GM21717 (cell line): ENCODE measurements around the gene RNF168.
"Not testable (repeated sequence)": the region's sequence is repeated elsewhere in the genome, so short reads cannot be mapped to it uniquely, and the experiment has no call there.

Experiments
- ATAC-seq: cut with Tn5 transposase; IDR thresholded peaks from one replicate; pipeline ENCODE4 v1.9.1; 2021; ENCODE audit warnings: mild to moderate bottlenecking, moderate library complexity; ENCODE audit not compliant: unreplicated experiment

Gene RNF168

DNA sequence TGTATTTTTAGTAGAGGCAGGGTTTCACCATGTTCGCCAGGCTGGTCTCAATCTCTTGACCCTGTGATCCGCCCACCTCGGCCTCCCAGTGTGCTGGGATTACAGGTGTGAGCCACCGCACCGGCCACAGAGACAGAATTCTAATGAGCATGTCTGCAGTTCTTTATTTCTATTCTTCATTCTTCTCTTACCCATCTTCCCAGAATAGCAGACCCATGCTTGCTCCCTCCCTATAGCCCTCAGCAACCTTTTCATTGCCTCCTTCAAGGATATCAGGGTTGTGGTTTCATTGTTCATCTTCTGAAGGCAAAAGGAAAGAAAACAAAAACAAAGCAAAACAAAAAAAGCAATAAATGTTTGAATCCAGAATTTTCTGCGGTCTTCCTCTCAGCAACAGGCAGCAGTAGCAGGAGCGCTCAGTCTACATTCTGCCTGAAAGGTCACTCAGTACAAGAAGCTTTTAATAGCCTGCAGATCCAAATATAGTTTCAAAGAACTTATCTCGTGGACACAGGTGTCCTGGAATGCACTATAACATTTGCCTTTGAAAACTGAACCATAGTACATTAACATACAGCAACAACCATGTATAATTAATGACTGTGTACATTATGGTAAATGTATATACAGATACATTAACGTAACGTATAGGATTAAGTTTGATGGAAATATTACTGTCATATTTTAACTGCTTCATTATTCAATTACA, 11.5 kb upstream of the RNF168 start, which contains the start of gene SMCO1:
TSS of gene SMCO1 (minus strand) at position 434 of the 709 bp plus-strand sequence. CDS start at position 297, 137 bp downstream.
- no peak for ATAC-seq

DNA sequence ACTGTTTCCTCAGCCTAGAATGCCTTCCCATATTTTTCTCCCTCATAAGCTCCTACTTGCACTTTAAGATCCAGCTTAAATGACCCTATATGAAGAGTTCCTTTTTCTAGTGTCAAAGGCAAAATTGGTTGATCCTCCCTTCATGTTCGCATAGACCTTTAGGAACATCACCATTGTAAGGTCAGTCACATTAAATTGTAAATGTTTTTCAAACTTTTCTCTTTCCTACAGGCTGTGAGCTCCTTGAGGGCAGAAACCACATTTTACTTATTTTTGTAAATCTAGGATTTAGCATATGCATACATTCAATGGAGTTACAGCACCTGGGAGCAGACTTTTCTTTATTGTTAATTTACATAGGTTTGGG, 10.8 kb upstream of the RNF168 start:
- ATAC-seq, result no peak

DNA sequence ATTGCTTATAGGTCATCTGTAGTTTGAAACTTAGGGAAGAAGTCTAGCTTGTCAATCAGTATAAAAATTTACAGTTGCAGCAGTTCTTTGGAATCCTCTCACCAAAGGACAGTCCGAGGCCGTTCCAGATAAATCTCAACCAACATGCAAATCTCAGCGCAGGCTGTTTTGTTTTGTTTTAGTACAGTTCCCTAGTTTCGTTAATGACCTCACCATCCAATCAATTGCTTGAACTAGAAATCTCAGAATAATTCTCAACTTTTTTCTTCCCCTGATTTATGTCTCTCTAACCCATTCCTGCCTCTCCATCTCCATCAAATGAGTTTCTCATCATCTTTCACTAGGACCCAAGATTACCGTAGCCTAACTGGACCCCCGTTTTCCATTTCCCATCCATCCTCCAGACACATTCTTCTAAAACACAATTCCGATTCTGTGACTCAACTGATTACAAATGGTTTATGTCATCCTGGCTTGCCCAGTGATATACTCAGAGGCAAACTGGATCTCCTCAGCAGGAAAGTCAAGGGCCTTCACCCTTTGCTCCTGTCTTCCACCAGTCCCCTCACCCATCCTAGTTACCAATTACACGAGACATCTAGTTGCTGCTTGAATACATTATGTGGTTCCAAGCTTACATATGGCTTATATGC, 10.3 kb upstream of the RNF168 start:
- no peak for ATAC-seq

DNA sequence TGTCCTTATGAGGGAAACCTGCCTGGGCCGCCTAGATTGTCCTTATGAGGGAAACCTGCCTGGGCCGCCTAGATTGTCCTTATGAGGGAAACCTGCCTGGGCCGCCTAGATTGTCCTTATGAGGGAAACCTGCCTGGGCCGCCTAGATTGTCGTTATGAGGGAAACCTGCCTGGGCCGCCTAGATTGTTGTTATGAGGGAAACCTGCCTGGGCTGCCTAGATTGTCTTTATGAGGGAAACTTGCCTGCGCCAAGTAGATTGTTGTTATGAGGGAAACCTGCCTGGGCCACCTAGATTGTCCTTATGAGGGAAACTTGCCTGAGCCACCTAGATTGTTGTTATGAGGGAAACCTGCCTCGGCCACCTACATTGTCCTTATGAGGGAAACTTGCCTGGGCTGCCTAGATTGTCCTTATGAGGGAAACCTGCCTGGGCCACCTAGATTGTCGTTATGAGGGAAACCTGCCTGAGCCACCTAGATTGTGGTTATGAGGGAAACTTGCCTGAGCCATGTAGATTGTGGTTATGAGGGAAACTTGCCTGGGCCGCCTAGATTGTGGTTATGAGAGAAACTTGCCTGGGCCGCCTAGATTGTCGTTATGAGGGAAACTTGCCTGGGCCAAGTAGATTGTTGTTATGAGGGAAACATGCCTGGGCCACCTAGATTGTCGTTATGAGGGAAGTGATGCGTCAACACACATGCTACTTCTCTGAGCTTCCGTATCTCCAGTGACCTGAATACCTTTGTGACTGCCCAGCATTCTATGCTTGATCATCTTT, 8.3 kb upstream of the RNF168 start:
- not testable (repeated sequence) for ATAC-seq

DNA sequence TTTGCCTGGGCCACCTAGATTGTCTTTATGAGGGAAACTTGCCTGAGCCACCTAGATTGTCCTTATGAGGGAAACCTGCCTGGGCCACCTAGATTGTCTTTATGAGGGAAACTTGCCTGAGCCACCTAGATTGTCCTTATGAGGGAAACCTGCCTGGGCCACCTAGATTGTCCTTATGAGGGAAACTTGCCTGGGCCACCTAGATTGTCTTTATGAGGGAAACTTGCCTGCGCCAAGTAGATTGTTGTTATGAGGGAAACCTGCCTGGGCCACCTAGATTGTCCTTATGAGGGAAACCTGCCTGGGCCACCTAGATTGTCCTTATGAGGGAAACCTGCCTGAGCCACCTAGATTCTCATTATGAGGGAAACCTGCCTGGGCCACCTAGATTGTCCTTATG, 7.5 kb upstream of the RNF168 start:
- not testable (repeated sequence) for ATAC-seq

DNA sequence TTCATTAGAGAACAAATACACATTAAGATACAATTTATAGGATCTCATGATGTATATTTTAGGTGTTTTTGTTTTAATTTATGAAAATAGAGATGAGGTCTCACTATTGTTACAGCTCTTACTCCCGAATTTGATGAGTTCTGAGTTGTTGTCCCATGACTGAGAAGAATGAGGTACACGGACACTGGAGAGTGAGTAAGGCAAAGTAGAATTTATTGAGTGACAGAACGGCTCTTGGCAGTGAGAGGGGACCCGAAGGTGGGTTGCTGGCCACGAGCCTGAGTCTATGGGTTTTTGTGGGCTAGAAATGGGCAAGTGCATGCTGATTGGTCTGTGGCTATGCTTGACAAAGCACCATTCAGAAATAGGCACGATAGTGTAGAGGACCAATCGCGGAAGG, 3.1 kb upstream of the RNF168 start:
- no peak for ATAC-seq

DNA sequence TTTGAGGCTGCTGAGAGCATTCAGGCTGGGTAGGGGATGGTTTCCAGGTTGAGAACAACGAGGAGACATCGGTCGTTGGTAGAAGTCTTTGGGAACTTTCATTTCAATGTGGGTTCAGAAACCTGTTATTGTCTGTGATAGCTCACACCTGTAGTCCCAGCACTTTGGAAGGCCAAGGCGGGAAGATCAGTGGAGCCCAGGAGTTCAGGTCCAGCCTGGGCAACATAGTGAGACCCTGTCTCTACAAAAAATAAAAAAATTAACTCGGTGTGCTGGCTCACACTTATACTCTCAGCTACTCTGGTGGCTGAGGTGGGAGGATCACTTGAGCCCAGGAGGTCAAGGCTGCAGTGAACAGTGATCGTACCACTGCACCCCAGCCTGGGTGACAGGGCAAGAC, 988 bp upstream of the RNF168 start:
- ATAC-seq, result no peak

DNA sequence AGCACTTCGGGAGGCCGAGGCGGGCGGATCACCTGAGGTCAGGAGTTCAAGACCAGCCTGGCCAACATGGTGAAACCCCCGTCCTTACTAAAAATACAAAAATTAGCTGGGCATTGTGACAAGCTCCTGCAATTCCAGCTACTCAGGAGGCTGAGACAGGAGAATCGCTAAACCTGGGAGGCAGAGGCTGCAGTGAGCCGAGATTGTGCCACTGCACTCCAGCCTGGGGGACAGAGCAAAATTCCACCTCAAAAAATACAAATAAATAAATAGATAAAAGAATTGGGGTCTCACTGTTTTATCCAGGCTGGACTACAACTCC, 470 bp upstream of the RNF168 start:
- ATAC-seq, result not testable (repeated sequence)

DNA sequence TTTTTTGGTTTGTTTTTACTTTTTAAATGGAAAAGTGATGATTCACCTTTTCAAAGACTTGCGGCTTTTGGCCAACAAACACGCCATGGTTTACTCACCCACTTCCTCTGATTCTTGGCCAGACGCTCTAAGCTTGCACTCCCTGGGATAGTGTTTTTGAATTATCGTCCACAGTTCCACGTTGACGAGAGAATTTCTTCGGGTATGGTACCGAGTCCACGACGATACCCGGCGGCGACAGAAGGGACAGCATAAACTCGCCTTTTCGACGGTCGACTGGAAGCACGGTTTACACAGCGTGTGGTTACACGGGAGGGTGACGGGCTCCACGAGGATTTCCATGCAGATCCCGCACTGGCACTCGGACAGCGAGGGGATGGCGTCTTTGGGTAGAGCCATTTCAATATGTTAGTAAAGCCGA, 783 bp downstream of the RNF168 start:
- peak; percentile 3 for ATAC-seq

DNA sequence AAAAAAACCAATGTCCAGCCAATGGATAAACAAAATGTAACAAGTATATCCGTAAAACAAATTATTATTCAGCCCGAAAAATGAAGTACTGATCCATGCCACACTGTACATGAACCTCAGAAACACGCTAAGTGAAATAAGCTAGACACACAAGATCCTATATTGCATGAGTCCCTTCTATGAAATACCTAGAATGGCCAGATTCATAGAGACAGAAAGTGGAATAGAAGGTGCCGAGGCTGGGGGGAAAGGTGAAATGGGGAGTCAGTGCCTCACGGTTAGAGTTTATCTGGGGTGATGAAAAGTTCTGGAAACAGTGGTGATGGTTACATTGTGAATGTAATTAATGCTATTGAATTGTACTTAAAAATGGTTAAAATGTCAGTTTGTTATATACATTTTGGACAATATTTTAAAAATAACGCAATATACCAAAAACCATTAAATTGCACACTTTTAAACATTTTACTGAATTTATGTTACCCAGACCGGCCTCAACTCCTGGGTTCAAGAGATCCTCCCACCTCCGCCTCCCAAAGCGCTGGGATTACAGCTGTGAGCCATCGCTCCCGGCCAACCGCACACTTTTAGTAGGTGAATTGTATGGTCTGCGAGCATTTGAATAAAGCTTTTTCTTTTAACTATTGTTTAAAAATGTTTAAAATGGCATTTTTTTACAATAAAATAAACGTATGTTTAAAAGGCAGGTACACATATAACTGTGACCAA, 2.1 kb downstream of the RNF168 start:
- ATAC-seq, result no peak

DNA sequence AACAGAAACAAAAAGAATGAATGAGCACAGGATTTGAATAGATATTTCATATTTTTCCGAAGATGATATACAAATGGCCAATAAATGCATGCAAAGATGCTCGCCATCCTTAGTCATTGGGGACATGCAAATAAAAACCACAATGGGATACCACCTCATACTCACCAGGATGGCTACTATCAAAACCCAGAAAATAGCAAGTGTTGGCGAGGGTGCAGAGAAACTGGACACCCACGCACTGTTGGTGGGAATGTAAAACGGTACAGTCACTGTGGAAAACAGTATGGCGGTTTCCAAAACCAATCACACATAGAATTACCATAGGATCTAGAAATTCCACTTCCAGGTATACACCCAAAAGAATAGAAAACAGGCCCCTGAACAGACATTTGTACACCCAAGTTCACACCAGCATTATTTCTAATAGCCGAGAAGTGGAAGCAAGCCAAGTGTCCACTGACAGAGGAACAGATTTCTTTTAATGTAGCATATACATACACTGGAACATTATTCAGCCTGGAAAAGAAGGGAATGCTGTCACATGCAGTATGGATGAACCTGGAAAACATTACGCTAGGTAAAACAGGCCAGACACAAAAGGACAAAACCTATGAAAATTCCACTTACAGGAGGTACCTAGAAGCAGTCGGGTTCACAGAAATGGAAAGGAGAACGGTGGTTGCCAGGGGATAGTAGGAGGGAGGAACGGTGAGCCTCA, 3.6 kb downstream of the RNF168 start:
- no peak for ATAC-seq

DNA sequence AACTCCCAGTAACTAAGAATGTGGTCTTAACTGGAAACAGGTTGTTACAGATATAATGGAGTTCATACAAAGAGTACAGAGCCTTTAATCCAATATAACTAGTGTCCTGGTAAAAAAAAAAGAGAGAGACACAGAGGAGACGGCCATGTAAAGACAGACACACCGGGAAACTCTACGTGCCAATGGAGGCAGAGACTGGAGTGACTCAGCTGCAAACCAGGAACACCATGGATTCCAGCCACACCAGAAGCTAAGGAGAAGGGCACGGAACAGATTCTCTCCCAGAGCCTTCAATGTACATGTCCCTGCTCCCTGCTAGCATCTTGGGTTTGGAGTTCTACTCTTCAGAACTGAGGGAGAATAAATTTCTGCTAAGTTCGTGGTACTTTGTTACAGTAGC, 4.5 kb downstream of the RNF168 start:
- no peak for ATAC-seq

DNA sequence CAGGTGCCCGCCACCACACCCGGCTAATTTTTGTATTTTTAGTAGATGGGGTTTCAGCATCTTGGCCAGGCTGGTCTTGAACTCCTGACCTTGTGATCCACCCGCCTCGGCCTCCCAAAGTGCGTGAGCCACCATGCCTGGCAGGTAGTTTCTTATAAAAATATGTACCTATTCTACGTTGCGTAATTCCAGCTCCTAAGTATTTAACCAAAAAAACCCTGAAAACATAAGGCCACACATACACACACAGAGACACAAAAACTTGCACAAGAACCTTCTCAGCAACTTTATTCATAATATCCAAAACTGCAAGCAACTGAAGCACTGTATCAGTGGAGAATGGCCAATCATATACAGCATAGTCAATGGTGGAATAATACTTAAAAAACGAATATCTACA, 5.3 kb downstream of the RNF168 start:
- no peak for ATAC-seq

DNA sequence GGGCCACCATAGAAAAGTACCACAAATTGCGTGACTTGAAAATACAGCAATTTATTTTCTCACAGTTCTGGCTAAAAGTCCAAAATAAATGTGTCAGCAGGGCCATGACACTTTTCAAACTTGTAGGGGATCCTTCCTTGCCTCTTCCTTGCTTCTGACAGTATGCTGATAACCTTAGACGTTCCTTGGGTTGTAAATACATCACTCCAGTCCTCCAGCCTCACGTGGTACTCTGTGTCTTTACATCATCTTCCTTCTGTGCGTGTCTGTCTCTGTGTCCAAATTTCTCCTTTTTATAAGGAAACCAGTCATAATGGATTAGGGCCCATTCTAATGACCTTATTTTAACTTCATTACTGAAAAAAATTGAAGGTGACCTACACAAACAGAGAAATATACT, 7.4 kb downstream of the RNF168 start:
- no peak for ATAC-seq

DNA sequence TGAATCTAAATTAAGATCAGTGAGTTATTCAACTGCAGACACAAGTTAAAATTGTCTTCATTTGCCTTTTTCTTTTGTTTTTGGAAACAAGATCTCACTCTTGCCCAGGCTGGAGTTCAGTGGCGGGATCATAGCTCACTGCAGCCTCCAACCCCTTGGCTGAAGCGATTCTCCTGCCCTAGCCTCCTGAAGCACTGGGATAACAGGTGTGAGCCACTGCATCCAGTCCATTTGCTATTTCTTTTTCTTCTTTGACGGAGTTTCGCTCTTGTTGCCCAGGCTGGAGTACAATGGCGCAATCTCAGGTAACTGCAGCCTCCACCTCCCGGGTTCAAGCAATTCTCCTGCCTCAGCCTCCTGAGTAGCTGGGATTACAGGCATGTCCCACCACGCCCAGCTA, 10.3 kb downstream of the RNF168 start:
- ATAC-seq, result no peak

DNA sequence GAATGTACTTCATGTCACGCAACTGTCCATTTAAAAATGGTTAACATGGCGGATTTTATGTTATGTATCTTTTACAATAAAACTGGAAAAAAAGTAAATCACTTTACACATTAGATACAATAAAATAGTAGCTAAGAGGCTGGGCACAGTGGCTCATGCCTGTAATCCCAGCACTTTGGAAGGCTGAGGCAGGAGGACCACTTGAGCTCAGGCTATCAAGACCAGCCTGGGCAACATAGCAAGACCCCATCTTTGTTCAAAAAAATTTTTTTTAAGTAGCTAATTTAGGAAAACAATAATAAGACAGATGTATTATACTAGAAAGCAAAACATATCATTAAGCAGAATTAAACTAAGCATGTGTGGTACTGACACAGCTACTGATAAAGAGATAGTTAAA, 11.5 kb downstream of the RNF168 start:
- ATAC-seq, result no peak

DNA sequence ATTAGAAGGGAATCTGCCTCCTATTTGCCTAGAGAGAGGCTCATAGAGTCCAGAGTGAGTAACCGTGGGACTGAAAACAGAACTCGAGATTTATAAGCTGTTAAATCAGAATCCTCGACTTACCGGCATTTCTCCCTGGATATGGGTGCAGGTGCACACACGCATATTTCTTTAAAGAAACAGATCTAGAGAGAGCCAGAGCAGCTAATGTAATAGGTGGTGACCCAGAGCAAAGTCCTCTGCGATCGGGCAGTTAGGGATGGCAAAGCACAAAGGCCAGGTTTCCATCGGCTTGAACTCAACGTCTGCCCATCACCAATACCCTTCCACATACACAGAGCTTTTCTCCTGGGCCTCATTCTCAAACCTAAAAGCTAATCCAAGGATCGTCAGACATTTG, 13.8 kb downstream of the RNF168 start:
- ATAC-seq, result no peak

DNA sequence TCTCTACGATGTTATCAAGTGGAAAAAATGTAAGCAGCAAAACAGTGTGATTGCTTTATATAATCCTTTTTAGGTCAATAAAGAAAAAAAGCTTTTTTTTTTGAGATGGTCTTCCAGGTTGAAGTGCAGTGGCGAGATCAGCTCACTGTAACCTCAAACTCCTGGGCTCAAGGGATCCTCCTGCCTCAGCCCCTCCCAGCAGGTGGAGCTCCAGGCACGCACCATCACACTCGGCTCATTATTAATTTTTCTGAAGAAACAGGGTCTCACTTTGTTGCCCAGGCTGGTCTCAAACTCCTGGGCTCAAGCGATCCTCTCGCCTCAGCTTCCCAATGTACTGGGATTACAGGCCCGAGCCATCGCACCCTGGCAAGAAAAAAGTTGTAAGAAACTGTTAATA, 17.3 kb downstream of the RNF168 start:
- no peak for ATAC-seq

DNA sequence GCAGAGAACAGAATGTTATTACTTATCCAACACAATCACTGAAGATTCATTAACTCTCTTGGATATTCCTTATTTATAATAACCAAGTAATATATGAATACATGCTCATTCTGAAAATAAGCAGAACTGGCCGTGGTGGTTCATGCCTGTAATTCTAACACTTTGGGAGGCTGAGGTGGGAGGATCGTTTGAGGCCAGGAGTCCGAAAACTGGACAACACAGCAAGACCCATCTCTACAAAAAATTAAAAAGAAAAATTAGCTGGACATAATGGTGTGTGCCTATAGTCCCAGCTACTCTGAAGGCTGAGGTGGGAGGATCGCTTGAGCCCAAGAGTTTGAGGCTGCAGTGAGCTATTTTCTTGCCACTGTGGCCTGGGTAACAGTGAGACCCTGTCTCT, 25.9 kb downstream of the RNF168 start:
- no peak for ATAC-seq

DNA sequence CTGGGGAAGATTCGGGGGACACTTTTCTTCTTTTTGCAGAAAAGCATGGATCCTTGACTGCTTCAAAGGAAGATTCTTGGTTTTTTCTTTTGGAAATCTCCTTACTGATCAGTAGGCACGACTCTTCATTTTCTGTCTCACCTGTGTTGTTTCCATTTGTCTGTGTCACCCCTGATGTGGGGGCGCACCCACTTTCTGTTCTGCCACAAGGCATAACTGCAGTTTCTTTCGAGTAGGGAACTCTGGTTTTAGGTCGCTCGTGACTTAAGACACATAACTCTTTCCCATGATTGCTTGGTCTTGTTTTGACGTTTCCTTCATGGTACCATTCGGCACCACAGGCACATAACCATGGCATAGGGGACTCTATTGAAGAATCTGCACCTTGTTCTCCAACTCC, 31.3 kb downstream of the RNF168 start:
- no peak for ATAC-seq

DNA sequence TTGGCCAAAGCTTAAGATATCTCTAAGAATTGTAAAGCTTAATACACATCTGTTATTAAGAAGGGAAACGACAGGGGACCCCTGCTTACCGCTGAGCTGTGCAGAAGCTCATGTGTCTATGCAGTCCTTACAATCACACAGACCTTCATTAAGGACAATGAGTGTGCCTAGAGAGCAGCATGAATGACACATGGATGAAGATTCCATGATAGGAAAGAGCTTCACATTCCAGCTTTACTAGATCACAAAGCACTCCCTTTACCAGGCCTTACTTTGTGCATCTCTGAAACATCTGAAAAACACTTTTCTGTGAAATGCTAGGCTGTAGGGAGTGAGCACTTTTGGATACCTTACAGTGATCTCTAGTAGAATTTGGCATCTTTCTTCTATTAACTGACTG, 32.0 kb downstream of the RNF168 start:
- ATAC-seq, result no peak
